Stomach (tissue), 4 donors: ENCODE data around the gene FNDC8.

Experiments used
- CTCF ChIP-seq, 7 experiments: fragments of 450-650 bp in 4 of 7; fragments of 200-600 bp in 3 of 7; sonication (generic) in 3 of 7; IDR thresholded peaks; one replicate each; pipeline ENCODE4 v1.5.1; 2016 to 2019; ENCODE audit warnings: antibody characterized with exemption in 7 of 7, control low read depth in 2 of 7, mild to moderate bottlenecking in 1 of 7
- POLR2AphosphoS5 ChIP-seq, 3 donors: sonication (generic); formaldehyde crosslinking; IDR thresholded peaks; one replicate each; pipeline ENCODE4 v1.6.1; 2016; ENCODE audit warnings: antibody characterized with exemption in 3 of 3

DNA sequence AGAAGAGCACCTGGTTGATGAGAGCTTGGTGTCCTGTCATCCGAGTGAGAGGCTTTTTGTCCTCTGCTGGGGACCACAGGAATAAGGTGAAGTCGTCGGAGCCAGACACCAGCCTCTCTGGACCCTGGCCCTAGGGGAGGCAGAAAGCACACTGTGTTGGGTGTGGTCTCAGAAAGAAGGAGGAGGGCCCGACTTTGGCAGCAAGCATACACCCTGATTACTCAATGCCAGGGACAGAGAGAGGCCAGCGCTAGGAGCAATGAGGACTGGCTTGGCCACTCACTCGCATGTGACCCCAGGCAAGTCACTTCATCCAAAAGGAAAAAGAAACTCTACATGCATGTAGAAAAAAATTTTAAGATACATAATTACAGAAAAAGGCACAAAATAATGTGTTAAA lies 13.9 kb downstream of the FNDC8 start:
- TF ChIP-seq CTCF (IDR thresholded peaks at IDR 0.05) = no peak
- no peak for TF ChIP-seq POLR2AphosphoS5 (IDR thresholded peaks at IDR 0.05)
